COLO668 (cell line): ENCODE measurements around the gene CD300E.
"Not testable (repeated sequence)": the region's sequence is repeated elsewhere in the genome, so short reads cannot be mapped to it uniquely, and the experiment has no call there.

Experiments
- DNase-seq: peaks from one replicate; lab custom pipeline; 2025; ENCODE audit not compliant: unreplicated experiment; lab: John Stamatoyannopoulos, UW

The CD300E gene

DNA sequence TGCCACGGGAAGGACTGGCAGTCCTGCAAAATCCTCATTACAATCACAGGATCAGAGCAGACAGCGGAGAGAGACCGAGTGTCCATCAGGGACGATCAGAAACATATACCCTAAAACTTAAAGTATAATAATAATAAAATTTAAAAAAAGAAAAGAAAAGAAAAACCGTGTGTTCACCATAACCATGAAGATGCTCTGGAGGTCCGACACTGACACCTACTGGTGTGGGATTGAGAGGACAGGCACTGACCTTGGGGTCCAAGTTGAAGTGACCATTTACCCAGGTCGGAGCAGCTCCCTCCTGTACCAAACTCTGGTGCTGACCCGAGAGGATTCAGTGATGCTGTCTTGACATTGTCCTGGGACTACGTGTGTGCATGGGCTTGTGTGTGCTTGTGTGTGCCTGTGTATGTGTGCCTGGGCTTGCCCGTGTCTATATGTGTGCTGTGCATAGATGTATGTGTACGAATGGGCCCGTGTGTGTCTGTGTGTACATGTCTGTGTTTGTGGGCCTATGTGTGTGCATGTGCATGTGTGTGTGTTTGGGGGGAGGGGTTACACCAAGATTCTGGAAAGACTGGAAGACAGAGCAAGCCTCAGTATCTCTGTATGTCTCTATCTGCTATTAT lies 21.5 kb downstream of the CD300E start:
- peak; percentile 17 for DNase-seq

- DNase-seq: no peak
Measured at GRCh38 chr17:74599448-74599939, 24.0 kb downstream of the CD300E start.

DNA sequence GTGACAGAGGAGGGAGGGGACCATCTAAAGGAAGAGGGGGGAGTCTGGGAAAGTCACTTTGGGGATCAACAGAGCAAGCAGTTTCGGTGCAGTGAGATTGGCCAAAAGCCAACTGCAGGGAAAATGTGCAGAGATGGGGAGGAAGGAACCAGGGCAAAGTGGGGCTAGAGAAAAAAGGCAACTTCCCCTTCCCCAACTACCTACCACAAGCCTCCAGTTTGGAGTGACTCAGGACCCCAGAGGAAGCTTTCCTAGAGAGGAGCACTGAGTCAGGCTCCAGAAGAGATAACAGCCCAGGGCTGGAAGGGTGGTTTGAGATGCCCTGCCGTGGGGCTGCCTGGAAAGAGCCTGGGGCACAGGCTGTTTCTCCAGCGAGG lies 24.5 kb downstream of the CD300E start:
- DNase-seq: no peak

DNA sequence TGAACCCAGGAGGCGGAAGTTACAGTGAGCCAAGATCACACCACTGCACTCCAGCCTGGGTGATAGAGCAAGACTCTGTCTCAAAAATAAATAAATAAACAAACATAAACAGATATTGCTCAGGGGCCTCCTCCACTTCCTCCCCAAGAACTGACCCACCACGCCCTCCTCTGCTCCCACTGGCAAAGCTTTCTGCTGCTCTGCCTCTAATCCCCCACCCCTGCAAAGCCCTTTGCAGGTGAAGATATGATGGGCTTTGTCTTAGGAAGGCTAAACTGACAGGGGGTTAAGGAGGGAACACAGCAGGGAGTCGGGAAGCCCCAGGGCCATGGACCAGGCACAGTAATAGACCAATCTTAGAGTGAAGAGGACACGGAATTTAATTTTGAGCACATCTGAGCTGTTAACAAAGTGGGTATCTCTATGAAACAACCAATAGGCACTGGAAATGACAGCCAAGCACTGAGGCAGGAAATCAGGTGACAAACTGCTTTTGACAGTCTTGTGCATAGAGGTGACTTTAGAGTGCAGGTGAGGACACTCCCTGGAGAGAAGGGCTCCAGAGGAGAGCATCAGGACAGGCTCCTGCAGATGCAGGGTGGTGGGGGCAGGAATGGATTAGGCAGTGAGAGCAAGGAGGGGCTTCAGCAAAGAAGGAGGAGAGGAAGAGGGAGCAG lies 25.1 kb downstream of the CD300E start:
- no peak for DNase-seq

GRCh38 chr17:74597069-74597790 lies 26.3 kb downstream of the CD300E start:
- DNase-seq: no peak

DNA sequence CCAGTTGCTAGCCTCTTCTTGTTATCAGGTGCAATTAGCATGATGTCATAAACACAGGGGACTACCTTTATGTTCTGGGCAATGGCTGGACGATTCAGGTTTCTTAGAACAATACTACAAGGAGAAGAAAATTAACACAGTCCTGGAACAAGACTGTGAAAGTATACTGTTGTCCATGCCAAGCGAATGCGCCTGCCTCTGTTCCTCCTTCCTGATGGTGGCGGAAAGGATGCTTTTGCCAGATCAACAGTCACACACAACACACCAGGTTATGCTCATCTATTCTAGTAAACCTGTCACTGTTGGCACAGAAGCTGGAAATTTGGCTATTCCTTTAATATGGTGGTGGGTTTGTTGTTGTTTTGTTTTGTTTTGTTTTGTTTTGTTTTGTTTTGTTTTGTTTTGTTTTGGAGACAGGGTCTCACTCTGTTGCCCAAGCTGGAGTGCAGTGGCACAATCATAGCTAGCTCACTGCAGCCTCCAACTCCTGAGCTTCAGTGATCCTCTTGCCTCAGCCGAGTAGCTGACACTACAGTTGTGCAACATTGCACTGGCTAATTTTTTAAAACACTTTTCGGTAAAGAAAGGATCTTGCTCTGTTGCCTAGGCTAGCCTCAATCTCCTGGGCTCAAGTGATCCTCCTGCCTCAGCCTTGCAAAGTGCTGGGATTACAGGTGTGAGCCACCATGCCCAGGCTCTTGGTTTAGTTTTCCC lies 28.3 kb downstream of the CD300E start:
- no peak for DNase-seq

GRCh38 chr17:74592087-74592990 lies 31.2 kb downstream of the CD300E start, which contains the start of gene CD300LD:
TSS of gene CD300LD (minus strand) at chr17:74592283. CDS start at chr17:74592202, 81 bp downstream.
- DNase-seq: no peak

- no peak for DNase-seq
Measured at GRCh38 chr17:74591503-74591902, 32.0 kb downstream of the CD300E start.

GRCh38 chr17:74585711-74586110 lies 37.8 kb downstream of the CD300E start:
- DNase-seq: no peak

DNA sequence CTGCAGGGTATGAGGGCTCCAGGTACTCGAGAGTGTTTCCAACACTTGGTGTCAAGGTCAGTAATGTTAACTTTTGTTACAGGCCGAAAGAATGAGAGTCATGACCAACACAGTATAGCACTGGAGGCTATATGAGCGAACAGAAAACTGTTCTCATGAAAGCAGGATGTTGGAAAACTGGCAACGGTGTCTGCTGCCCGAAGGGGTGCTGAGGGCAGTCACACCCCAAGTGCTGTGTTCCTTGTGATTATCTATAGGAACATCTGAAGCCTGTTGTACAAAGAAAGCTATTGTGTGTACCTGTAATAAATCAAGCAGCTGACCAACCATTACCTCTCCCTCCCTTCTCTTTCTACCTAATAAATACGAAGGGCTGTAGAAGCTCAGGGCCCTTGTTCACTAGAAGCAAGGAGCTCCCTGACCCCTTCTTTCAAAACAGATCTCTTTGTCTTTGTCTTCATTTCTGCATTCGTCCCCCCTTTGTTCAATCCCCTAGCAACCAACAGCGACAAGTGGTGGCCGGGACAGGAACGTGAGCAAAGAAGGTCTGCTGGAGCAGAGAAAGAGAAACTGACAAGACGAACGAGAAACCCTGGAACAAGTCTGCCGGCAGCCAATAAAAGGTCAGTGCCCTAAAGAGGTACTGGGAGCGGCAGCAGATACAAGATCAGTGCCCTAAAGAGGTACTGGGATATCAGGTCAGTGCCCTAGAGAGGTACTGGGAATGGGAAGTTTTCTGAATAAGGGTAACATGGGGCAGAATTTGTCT lies 39.1 kb downstream of the CD300E start:
- no peak for DNase-seq

DNA sequence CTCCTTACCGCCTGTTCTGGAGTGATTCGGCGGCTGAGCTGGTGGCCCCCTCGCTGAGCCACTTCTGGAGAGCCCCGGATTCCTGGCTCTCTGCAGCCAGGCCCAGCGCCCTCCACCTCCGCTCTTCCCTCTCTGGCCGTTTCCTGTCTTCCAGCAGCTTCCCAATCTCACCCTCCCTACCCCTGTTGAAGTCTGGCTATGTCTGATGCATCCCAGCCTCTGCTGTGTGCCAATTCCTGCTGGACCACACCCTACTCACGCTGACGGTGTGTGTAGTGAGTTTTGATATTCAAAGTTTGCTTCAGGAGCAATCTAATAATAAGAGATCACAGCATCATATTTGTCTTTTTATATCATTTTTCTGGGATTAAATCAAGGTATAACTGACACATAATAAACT lies 40.9 kb downstream of the CD300E start:
- DNase-seq: no peak

GRCh38 chr17:74579900-74580299 lies 43.6 kb downstream of the CD300E start:
- no peak for DNase-seq

DNA sequence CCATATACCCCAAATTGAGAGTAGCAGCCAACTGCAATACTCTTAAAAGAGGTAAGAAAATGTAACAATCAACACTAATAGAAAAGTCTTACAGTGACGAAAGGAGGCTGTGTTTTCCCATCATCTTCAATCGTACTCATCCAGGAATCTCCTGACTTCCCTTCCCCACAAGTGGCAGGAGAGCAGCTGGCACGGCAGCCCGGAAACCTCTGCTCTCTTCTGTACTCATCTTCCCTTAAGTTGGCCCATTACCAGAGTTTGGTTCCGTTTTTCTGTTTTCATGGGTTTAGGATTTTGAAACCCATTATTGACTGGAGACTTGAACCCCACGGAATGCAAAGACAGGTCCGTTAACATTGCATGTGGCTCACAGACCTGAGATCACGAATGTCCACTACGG lies 44.6 kb downstream of the CD300E start:
- no peak for DNase-seq

DNA sequence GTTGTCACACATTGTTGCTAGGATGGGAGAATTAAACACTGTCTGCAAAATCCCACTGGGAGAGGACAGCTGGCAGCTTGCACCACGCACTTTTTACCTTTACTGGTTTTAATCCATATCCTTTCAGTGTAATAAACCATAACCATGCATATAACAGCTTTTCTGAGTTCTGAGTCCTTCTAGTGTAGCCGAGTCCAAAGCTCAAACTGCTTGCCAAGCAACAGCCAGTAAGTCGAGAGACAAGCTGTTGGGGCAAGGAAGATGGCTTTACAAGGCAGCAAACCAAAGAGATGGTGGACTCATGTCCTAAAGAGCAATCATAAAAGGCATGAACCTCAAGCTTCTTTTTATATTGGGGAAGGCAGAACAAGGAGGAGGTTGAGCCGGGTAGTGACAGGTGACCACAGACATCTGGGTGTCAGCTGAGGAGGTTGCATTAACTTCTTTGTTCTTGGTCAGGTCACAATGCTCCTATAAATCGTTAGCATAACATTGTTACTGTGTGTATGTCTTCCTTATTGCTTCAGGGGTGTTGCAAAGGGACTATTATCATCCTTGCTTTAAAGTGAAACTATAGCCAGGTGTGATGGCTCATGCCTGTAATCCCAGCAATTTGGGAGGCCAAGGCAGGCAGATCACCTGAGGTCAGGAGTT lies 48.9 kb downstream of the CD300E start:
- DNase-seq: no peak

- DNase-seq: not testable (repeated sequence)
Measured at GRCh38 chr17:74573635-74574034, 49.9 kb downstream of the CD300E start.

- no peak for DNase-seq
Measured at GRCh38 chr17:74573169-74573568, 50.4 kb downstream of the CD300E start.

GRCh38 chr17:74571621-74572270 lies 51.8 kb downstream of the CD300E start:
- no peak for DNase-seq
